Measurements from ENCODE around the gene CDHR1.

Gene CDHR1

DNA sequence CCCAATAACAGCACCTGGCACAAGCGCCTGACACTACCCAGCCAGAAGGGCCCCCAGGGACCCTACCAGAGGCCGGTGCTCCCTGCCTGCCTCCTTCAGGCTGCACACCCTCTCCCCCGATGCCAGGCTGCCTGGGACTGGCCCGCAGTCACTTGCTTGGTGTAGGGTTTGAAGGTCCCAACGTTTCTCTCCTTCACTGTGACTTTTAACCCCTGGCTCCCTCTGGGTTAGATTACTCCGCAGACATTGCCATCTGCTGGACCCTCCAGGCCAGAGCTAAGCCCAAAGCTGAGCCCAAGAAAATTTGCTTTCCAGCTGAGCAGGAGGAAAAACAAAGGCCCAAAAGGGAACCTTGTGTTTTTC is 6.9 kb downstream of the CDHR1 start:
- no peak for DNase-seq (ENCODE audit: low read depth)

DNA sequence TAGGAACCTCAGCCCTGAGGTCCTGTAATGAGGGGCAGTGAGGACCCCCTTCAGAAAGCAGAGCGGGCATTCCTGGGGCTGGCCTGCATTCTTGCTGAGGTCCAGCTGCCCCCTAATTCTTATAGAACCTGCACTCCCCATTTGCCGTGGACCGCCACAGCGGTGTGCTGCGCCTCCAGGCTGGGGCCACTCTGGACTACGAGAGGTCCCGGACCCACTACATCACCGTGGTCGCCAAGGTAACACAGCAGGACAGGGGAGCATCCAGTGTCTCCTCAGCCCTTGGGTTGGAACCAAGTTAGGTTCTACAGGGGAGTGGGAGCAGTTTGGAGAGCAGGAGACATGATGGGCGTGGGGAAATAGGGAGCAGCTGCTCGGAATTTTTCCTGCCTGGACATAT is 7.3 kb downstream of the CDHR1 start:
- DNase-seq (ENCODE audit: low read depth), result no peak

DNA sequence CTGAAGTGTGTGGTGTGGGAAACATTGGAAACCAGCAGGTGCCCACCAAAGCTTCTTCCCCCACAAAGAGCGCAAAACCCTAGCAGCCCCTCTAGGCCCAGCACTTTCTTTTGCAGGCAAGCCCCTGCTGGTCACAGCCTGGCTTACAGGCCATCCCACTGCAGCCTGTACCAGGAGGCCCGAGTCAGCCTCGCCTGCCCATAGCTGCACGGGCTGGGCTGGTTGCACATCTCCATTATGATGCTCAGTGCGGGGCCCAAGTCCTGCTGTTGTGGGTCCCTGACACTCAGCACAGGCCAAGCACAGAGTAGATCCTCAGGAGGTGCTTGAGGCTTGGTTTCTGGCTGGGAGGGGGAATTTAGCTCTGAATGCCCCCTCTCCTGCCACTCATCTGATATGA is 8.0 kb downstream of the CDHR1 start:
- no peak for DNase-seq (ENCODE audit: low read depth)

DNA sequence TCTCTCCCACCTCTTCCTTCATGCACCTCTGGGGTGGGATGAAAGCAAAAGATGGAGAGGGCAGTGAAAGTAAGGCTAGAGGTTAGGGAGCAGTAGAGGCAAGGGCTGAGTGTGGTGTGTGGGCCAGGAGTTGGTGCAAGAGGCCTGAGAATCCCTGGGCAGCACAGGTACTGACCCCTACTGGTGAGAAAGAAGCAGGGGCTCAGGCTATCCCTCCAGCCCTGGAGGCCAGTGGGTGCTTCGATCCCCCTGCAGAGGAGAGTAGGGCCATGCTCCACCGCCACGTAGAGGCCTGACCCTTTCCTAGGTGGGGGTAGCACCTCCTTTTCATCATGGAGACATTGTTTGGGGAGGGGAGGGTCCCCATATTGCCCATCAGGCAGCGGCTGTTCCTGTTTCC is 9.8 kb downstream of the CDHR1 start:
- DNase-seq (ENCODE audit: low read depth), result no peak

DNA sequence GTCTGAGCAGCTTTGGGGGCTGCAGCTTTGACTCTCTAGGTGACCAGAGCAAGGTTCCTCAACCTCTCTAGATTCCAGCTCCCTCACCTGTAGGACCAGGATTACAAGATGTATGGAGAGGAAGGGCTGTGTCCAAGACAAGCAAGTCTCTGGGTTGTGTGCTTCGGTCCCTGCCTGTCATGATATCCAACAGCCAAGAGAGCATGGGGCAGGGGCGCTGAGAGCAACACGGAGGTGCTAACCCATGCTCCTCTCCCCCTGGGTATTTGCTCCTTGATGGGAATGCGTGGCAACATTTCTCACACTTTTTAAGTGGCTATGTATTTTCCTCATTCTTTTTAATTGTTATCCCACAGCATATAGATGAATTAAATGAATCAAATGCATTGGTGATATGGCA is 10.3 kb downstream of the CDHR1 start:
- DNase-seq (ENCODE audit: low read depth), result no peak

DNA sequence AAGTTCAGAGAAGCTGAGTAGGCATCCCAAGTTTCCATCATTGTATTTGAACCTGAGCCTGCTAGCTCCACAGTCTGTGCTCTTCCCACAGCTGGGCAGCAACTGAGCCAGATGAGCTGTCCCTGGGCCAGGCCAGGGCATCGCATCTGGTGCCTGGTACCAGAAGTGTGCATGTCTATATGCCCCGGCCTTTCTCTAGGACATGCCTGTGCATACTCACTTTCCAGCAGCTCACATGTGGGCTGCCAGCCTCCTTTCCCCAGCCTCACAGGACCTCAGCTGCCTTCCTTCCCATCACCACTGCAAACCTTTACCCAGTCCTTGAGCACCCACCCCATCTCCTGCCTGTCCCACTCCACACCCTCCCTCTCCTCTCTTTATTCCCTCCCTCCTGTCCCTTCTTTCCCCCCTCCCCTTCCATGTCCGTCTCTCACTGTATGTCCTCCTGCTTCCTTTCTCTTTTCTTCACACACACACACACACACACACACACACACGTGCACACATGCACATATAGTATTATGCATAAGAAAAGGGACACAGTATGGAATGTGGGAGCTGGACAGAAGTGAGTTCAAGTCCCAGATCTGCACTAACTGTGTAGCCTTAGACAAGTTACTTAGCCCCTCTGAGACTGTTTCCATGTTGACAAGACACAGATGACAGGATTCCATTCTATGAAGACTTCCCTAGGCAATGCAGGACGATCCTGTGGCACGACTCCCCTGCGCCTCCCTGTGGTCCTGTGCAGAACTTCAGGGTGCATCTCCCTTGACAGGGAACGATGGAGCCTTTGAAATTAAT is 10.9 kb downstream of the CDHR1 start:
- DNase-seq (ENCODE audit: low read depth), result no peak

DNA sequence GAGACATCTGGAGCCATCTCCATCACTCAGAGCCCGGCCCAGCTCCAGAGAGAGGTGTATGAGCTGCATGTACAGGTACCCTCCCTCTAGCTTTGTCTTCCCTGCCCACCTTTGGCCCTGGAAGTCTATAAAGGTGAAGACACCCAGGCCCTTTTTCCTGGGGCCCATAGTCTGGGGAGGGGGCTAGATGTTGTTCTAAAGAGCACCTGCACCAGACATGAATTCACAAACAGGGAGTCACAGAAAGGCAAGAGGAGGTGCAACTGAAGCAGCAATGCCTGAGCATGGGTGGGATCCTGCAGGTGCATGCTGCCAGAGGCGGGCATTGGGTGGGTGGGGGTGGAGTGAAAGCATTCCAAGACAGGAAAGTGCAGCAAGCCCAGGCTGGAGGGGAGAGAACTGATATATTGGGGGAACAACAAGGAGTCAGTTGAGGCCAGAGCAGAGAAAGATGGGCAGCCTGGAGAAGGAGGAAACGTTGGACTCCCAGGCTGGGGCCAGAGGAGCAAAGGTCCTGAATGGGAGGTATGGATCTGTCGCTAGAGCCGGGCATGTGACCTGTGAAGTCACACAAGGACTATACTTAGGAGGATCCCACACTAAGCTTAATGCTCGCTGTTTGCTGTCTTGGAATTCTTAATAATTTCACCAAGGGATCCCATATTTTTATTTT is 11.7 kb downstream of the CDHR1 start:
- DNase-seq (ENCODE audit: low read depth), result no peak

DNA sequence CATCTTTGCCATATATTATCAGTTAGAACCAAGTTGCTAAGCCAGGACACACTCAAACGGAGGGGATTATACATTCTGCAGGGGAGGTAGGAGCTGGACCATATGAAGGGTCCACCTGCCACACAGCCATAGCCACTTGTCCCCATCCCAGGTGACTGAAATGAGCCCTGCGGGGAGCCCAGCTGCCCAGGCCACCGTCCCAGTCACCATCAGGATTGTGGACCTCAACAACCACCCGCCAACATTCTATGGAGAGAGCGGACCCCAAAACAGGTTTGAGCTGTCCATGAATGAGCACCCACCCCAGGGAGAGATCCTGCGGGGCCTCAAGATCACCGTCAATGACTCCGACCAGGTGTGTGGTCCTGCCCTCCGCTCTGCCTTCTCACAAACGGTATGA is 13.7 kb downstream of the CDHR1 start:
- DNase-seq (ENCODE audit: low read depth), result no peak

DNA sequence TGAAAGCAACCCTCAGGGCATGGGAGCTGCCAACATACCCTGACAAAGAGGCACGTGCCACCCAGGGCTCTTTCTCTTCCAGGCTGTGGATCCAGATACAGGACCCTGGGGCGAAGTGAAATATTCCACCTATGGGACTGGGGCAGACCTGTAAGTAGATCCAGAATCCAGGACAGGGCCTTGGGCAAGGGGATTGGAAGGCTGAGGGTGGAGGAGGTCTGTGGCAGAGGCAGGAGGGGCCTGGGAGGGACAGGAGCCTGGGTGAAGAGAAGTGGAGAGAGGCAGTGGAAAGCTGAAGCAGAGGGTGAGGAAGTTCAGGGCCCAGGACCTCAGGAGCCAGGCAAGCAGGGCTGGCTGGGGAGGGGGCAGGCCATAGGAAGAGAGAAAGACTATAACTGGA is 17.2 kb downstream of the CDHR1 start:
- DNase-seq (ENCODE audit: low read depth), result no peak

DNA sequence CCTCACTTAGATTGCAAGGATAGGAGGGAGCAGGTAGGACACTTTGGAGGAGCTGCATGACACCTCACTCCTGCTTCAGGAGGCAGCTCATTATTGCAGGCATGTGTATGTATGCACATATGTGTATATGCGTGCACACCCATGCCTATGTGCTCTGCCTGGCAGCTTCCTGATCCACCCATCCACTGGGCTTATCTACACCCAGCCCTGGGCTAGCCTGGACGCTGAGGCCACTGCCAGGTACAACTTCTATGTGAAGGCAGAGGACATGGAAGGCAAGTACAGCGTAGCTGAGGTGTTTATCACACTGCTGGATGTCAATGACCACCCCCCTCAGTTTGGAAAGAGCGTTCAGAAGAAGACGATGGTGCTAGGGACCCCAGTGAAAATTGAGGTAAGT is 17.7 kb downstream of the CDHR1 start:
- DNase-seq (ENCODE audit: low read depth), result no peak

DNA sequence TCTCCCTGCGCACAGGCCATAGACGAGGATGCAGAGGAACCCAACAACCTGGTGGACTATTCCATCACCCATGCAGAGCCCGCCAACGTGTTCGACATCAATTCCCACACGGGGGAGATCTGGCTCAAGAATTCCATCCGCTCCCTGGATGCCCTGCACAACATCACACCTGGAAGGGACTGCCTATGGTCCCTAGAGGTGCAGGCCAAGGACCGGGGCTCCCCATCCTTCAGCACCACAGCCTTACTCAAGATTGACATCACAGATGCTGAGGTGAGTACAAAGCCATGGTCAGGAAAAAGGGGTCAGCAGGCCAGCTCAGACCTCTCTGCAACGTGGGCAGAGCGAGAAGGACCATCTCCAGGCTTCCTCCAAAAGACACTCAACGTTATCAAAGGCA is 18.7 kb downstream of the CDHR1 start:
- DNase-seq (ENCODE audit: low read depth), result no peak

DNA sequence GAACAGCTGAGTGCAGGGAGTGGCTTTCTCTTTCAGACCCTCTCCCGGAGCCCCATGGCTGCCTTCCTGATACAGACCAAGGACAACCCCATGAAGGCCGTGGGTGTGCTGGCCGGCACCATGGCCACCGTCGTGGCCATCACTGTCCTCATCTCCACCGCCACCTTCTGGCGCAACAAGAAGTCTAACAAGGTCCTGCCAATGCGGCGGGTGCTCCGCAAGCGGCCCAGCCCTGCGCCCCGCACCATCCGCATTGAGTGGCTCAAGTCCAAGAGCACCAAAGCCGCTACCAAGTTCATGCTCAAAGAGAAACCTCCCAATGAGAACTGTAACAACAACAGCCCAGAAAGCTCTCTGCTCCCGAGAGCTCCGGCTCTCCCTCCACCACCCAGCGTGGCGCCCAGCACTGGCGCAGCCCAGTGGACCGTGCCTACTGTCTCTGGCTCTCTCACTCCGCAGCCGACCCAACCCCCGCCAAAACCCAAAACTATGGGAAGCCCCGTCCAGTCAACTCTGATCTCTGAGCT is 19.8 kb downstream of the CDHR1 start:
- DNase-seq (ENCODE audit: low read depth), result no peak

DNA sequence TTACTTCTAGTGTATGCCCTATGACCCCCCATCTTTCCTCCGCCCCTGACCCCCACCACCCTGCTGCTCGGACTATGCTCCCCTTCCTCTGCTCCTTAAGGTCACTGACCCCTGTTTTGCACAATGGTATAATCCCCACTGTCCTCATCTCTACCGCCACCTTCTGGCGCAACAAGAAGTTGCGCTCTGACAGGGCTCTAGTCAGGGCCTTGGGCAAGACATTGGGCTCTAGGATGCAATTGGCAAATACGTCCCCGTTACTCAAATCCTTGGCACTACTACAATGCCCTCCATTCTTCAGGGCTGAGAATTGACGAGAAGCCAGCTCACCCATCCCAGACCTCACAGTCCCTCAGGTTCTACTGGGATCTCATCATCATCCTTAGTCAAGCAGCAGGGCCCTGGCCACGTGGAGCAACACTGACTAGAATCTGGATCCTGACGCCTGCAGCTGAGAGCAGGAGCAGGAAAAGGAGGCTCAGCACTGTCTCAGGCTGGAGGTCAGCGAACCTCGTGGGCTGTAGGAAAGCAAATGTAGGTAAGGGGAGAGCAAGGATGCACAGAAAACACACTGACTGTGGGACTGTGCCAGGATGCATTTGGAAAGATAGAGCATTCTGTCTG is 20.4 kb downstream of the CDHR1 start:
- DNase-seq (ENCODE audit: low read depth), result no peak

DNA sequence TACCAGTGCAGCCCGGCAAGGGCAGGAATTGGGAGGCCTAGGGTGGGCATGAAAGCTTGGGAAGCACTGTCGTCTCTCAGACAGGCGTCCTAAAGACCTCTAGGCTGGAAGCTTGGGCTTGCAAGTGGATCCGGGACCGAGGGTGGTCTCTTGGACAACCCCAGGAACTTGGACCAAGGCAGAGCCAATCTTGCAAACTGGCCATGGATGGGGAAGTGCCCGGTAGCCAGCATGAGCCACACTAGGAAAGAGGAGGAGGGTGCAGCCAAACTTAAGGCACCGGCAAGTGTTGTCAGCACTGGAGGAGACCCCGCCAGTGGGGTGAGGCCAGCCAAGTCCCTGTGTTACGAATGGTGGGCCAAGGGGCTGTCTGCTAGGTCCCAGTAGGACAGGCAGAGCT is 22.5 kb downstream of the CDHR1 start:
- no peak for DNase-seq (ENCODE audit: low read depth)

DNA sequence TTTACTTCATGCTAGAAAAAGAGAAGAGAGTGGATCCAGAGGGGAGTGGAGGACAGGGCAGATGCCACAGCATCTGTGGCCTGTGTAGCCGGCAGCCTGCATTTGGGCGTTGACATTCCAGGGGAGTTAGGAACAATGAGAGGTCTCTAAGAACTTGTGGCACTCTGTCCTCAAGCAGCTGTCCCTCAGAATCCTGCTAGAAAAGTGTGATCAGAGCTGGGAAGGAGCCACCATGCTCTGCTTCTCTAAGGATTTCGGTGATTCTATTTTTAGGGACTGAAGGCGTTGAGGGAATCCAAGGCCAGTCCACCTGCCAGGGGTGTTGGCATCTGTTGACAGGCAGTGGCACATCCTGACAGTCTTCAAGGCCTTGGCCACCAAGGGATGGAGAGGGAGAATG is 23.4 kb downstream of the CDHR1 start:
- DNase-seq (ENCODE audit: low read depth), result no peak

DNA sequence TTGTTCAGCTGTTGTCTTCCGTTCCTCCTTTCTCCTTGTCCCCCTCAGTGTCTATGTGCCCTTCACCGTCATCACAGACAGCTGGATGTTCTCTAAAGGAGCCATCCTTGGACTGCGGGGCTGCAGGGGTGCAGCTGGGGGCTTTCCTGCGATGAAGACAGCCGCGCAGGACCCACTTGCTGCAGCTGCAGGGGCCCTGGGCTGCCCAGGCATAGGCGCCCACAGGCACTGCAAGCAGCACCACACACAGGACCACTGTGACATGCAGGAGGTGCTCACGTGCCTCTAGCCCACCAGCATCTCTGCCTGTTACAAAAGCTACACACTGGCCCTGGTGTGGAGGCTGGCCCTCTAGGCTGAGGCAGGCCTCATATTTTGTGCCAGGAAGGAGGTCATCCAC is 27.6 kb downstream of the CDHR1 start:
- no peak for DNase-seq (ENCODE audit: low read depth)

DNA sequence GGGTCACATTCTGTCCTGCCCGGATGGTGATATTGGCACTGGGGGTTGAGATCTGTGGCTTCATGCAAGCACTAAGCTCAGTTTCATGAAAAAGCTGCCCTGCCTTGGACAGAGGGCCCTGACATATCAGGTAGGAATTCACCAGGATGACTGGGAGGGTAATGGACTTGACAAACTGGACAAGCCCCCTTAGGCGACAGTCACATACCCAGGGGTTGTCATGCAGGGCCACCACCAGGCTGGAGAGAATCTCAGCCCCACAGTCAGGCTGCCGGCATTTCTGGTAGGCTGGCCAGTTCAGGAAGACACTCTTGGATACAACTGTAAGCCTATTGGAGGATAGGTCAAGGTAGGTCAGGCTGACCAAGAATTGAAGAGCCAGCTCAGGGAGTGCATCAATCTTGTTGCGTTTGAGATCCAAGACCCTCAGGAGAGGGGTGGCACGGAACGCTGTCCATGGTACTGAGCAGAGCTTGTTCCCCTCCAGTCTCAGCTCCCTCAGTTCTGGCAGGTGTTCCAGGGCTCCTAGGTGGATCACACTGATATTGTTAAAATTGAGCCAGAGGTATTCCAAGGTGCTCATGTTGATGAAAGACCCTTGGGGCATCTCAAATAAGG is 30.2 kb downstream of the CDHR1 start:
- DNase-seq (ENCODE audit: low read depth), result no peak

DNA sequence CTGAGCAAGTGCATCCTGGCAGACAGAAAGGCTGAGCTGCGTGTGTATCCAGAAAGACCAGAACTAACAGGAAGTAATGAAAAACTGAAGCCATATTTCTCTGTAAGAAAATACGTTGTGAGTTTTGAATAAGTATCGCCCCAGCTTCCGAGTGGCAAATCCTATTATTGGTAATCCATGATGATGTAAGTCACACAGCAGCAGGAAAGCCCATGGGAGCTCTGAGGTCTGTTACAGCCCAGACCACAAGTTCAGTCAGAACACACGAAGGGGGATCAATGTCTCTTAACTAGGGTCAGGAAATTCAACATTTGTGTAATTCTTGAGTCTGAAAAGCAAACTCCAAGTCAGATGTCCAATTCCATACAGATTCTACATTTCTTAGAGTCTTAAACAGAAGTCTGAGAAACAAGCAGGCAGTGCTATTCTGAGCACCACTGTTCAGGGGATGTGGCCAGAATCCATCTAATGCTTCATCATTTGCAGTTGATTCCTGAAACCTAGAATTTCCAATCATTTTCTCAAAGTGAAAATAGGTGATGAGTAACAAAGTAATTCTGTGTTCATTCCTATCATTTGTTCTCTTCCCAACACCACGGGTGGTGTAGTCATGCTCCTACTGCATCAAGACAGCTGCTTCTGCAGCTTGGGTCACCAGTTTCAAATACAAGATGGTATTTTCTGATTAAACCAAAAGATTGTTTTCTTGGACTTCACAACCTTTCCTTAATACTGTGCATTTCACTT is 31.3 kb downstream of the CDHR1 start, which contains the start of gene LRIT2:
TSS of gene LRIT2 (minus strand) at position 118 of the 747 bp plus-strand sequence. CDS start at position 94, 24 bp downstream.
- no peak for DNase-seq (ENCODE audit: low read depth)

DNA sequence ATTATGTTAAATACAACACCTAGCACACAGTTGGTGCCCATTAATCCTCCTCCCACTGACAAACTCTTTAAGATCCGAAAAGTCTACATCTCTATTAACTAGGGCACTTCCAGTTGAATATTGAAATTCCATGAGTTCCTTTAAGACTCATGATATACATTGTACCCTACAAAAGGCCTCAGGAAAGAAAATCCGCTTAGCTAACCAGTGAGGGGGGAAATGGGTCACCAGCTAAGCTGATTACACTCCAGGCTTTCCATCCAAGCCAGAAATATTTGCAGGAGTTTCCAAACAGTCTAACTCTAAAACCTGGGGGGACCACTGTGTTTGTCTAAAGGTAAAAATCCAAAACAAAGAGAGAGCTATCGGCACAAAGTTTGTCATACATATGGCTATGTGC is 32.3 kb downstream of the CDHR1 start:
- no peak for DNase-seq (ENCODE audit: low read depth)

DNA sequence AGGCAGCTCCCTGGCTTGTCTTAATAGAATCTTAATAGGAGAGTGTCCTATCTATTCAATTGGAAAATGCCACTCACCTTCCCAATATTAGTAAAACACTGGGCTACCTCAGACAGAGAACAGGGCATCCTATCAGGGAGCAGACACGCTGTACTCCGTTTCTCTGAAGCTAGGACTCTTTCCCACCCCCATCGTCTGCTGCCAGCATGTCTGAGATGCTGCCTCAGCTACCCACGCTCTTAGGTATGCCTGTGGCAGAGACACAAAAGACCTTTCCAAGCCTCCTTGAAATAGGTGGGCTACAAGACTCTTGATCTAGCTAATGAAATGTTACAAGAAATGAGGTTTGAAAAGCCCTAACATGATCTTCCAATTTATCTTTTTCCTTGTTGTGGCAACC is 33.5 kb downstream of the CDHR1 start:
- no peak for DNase-seq (ENCODE audit: low read depth)

DNA sequence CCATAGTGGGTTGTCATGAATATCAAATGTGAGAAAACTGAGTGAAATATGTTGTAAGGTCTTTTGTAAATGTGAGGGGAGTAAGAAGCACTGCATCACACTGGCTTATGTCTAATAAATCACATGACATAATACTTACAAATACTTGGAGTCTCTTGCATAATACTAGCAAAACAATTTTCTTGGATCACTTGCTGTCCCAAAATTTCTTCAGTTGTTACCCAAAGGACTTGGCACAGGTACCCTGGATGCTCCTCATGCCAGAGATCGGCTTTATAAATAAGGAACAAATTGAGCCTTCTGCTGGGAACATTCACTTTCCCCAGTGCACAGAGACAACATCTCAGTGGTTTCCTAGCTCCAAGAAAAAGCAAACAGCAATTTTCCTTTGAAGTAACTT is 36.0 kb downstream of the CDHR1 start:
- DNase-seq (ENCODE audit: low read depth), result no peak

DNA sequence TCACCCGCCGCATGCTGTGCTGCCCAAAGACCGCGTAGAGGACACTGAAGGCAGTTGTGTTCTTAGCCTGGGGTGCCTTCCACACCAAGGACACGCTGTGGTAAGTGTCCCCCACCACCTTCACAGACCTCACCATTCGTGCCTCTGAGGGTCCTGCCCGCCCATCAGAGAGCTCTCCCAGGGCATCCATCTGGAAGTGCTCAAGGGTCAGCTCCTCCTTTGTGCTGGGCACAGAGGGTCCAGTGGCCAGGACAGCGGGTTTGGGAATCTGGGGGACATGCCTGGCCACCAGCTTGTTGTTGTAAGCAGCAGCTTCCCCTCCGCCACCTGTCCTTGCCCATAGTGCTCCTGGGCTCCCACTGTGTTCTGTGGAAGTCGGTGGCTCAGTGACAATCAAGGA is 38.0 kb downstream of the CDHR1 start:
- DNase-seq (ENCODE audit: low read depth), result no peak

Data from non-pigmented ciliary epithelial cell (primary cell).